GM12878 (cell line): Measurements from ENCODE around the gene DDX54. TPM values are rescaled to one million over a fixed set of nuclear protein-coding genes. Genes with fewer than 3 reads are reported as not detected.

Experiments used
- CHD1 ChIP-seq: IDR thresholded peaks from 2 replicates; pipeline ENCODE4 v1.6.1; 2012; ENCODE audit warnings: low read depth, low read length, improper control_type of control experiment
- CTCF ChIP-seq, 3 experiments: IDR thresholded peaks in 2 of 3; conservative IDR thresholded peaks in 1 of 3; 2 replicates each; pipeline ENCODE4 v1.5.1; 2011; ENCODE audit warnings: low read depth in 3 of 3, low read length in 3 of 3, mild to moderate bottlenecking in 3 of 3, control low read depth in 2 of 3, moderate library complexity in 2 of 3, inconsistent platforms in 1 of 3, mixed read lengths in 1 of 3; ENCODE audit not compliant: control insufficient read depth in 2 of 3, insufficient read depth in 1 of 3; ENCODE audit errors: extremely low read depth in 1 of 3
- CUX1 ChIP-seq: IDR thresholded peaks from 2 replicates; pipeline ENCODE4 v1.6.1; 2012; ENCODE audit warnings: improper control_type of control experiment, low read depth, low read length; ENCODE audit not compliant: insufficient replicate concordance
- EGR1 ChIP-seq, 2 experiments: IDR thresholded peaks; 1 replicate in 1 of 2; 2 replicates in 1 of 2; pipeline ENCODE4 v1.6.1; 2011 to 2012; ENCODE audit warnings: low read depth in 2 of 2, low read length in 2 of 2, borderline replicate concordance in 1 of 2, mild to moderate bottlenecking in 1 of 2, moderate library complexity in 1 of 2
- ETV6 ChIP-seq, 2 experiments: fragments of 450-650 bp in 1 of 2; IDR thresholded peaks in 1 of 2; conservative IDR thresholded peaks in 1 of 2; 2 replicates each; pipeline ENCODE4 v1.6.1; 2014; ENCODE audit warnings: antibody characterized with exemption in 1 of 2, borderline replicate concordance in 1 of 2, low read depth in 1 of 2, mild to moderate bottlenecking in 1 of 2, moderate library complexity in 1 of 2
- JUNB ChIP-seq: IDR thresholded peaks from 2 replicates; pipeline ENCODE4 v1.6.1; 2016; ENCODE audit warnings: antibody characterized with exemption, mild to moderate bottlenecking
- KDM1A ChIP-seq: fragments of 200-600 bp; sonication (generic); IDR thresholded peaks from 2 replicates; pipeline ENCODE4 v1.6.1; 2016; ENCODE audit warnings: borderline replicate concordance
- MEF2B ChIP-seq: fragments of 450-650 bp; IDR thresholded peaks from 2 replicates; pipeline ENCODE4 v1.6.1; 2018; ENCODE audit warnings: mild to moderate bottlenecking, moderate library complexity; ENCODE audit not compliant: partially characterized antibody, poor library complexity, severe bottlenecking
- MTA2 ChIP-seq: fragments of 450-650 bp; IDR thresholded peaks from 2 replicates; pipeline ENCODE4 v1.6.1; 2016; ENCODE audit warnings: low read depth, mild to moderate bottlenecking, moderate library complexity
- MXI1 ChIP-seq: fragments of 150-350 bp; IDR thresholded peaks from 2 replicates; pipeline ENCODE4 v1.6.1; 2011; ENCODE audit warnings: low read depth, mild to moderate bottlenecking, inconsistent platforms, low read length, improper control_type of control experiment
- MYB ChIP-seq: fragments of 150-350 bp; IDR thresholded peaks from 2 replicates; pipeline ENCODE4 v1.6.1; 2014; ENCODE audit warnings: mild to moderate bottlenecking, low read depth, low read length, borderline replicate concordance
- NFIC ChIP-seq: IDR thresholded peaks from 2 replicates; pipeline ENCODE4 v1.6.1; 2012; ENCODE audit warnings: low read depth, mild to moderate bottlenecking, inconsistent platforms, low read length, moderate library complexity
- NFXL1 ChIP-seq: fragments of 450-650 bp; IDR thresholded peaks from 2 replicates; pipeline ENCODE4 v1.6.1; 2017; ENCODE audit warnings: antibody characterized with exemption, mild to moderate bottlenecking, borderline replicate concordance
- NR2C1 ChIP-seq: fragments of 450-650 bp; IDR thresholded peaks from 2 replicates; pipeline ENCODE4 v1.6.1; 2017; ENCODE audit warnings: antibody characterized with exemption, mild to moderate bottlenecking, moderate library complexity
- PAX8 ChIP-seq: fragments of 450-650 bp; IDR thresholded peaks from 2 replicates; pipeline ENCODE4 v1.6.1; 2017; ENCODE audit warnings: mild to moderate bottlenecking, moderate library complexity
- RAD21 ChIP-seq: IDR thresholded peaks from 2 replicates; pipeline ENCODE4 v1.6.1; 2011; ENCODE audit warnings: mild to moderate bottlenecking, low read depth, low read length, moderate library complexity; ENCODE audit not compliant: insufficient read depth
- SREBF1 ChIP-seq: IDR thresholded peaks from 2 replicates; pipeline ENCODE4 v1.6.1; 2012; ENCODE audit warnings: mild to moderate bottlenecking, low read length
- ZBTB11 ChIP-seq: fragments of 450-650 bp; formaldehyde crosslinking; IDR thresholded peaks from 2 replicates; pipeline ENCODE4 v1.5.0; 2022; ENCODE audit warnings: mild to moderate bottlenecking, missing genetic modification characterization
- ZNF622 ChIP-seq: fragments of 450-650 bp; IDR thresholded peaks from 2 replicates; pipeline ENCODE4 v1.6.1; 2017; ENCODE audit warnings: mild to moderate bottlenecking, inconsistent platforms
- polyA plus RNA-seq, 11 experiments: library from polyadenylated mRNA; depleted of rRNA in 4 of 11; unstranded in 6 of 11; stranded (reverse) in 5 of 11; fragments of >200 nt; fragmentation: Nextera tagmentation in 4 of 11; fragmentation: Illumina TruSeq in 1 of 11; extraction: Ambion mirVana in 4 of 11; extraction: Trizol in 1 of 11; gene quantifications; 1 replicate in 1 of 11; 2 replicates in 10 of 11; pipeline versions ENCODE4 v1.2.1 to v1.2.3, GENCODE V29; 2011 to 2016; ENCODE audit warnings: inconsistent platforms in 2 of 11, missing spikeins in 2 of 11, low read depth in 1 of 11
- total RNA-seq, 4 experiments: library from RNA; depleted of rRNA in 3 of 4; stranded (reverse); fragments of >200 nt in 3 of 4; fragmentation: Illumina TruSeq in 1 of 4; extraction: Trizol in 1 of 4; gene quantifications; 2 replicates each; pipeline versions ENCODE4 v1.2.1 to v1.2.3, GENCODE V29; 2013 to 2021

The DDX54 gene
- total and polyA plus RNA-seq, 10 of the 15 experiments (the other 5 are each of a cell fraction or from before 2014, with no cell fraction given): 1.9 to 115 (median 56.3) TPM

- TF ChIP-seq ZBTB11 (no peak), ZNF622 (no peak), PAX8 (no peak), SREBF1 (no peak), NFIC (no peak), CTCF (IDR thresholded peaks at IDR 0.05 in 2 of 3, conservative IDR thresholded peaks at IDR 0.05 in 1 of 3; ENCODE audit: control insufficient read depth in 2 of 3, extremely low read depth in 1 of 3, insufficient read depth in 1 of 3, low read depth in 3 of 3, low read length in 3 of 3) (peak; percentile 29 to 41 (median 32); a peak in 4 of 6 replicates), ETV6 (conservative IDR thresholded peaks at IDR 0.05 in 1 of 2, IDR thresholded peaks at IDR 0.05 in 1 of 2; ENCODE audit: borderline replicate concordance in 1 of 2, low read depth in 1 of 2) (no peak), MTA2 (0 out of 2 replicates have a peak, but pooled peaks have one; percentile 13), MXI1 (no peak), CHD1 (no peak), JUNB (no peak), MEF2B (peak; percentile 0), KDM1A (no peak), CUX1 (no peak), RAD21 (0 out of 2 replicates have a peak, but pooled peaks have one; percentile 7), EGR1 (IDR thresholded peaks at IDR 0.05; ENCODE audit: borderline replicate concordance in 1 of 2, low read depth in 2 of 2, low read length in 2 of 2) (no peak), MYB (no peak), NR2C1 (no peak), NFXL1 (no peak)
These were observed 54.7 kb downstream of the DDX54 start (continued) for GRCh38 chr12:113130457-113131135.
